Measurements from ENCODE around the gene MEOX1. TPM values are rescaled to one million over a fixed set of nuclear protein-coding genes. Genes with fewer than 3 reads are reported as not detected.

The MEOX1 gene
- total RNA-seq, 2 experiments from 2014 or later: 4.2 to 4.7 TPM

Other genes with a start within 250 kb of the MEOX1 start
- 10 to 100 TPM; 59.8 to 61.3 TPM for gene DHX8, start 177.9 kb downstream of the MEOX1 start, total RNA-seq
- gene ETV4, start 115.6 kb downstream of the MEOX1 start, total RNA-seq: 1 to 10 TPM; 3.6 to 4.0 TPM
- gene SOST, start 96.9 kb upstream of the MEOX1 start, total RNA-seq: not detected
- 1 to 10 TPM; 8.3 to 8.6 TPM for gene DUSP3, start 117.1 kb upstream of the MEOX1 start, total RNA-seq
- not detected for gene CFAP97D1, start 118.5 kb upstream of the MEOX1 start, total RNA-seq
- not detected for gene MPP3, start 171.2 kb upstream of the MEOX1 start, total RNA-seq
- not detected for gene CD300LG, start 185.3 kb upstream of the MEOX1 start, total RNA-seq
- under 1 TPM; 0.48 to 0.65 TPM for gene MPP2, start 245.6 kb upstream of the MEOX1 start, total RNA-seq